COLO668 (cell line): ENCODE results near the gene NEFH.

Experiments used
- DNase-seq: peaks from one replicate; lab custom pipeline; 2025; ENCODE audit not compliant: unreplicated experiment; lab: John Stamatoyannopoulos, UW

The NEFH gene

GRCh38 chr22:29493636-29494035 is 13.6 kb downstream of the NEFH start:
- no peak for DNase-seq

- DNase-seq: no peak
Measured at GRCh38 chr22:29499852-29500251, 19.8 kb downstream of the NEFH start.

GRCh38 chr22:29503811-29504372 is 23.9 kb downstream of the NEFH start:
- DNase-seq: no peak

- DNase-seq: no peak
Measured at GRCh38 chr22:29509298-29509697, 29.3 kb downstream of the NEFH start.

GRCh38 chr22:29509815-29510214 is 29.8 kb downstream of the NEFH start:
- no peak for DNase-seq

- DNase-seq: no peak
Measured at GRCh38 chr22:29510542-29510941, 30.5 kb downstream of the NEFH start.

GRCh38 chr22:29511126-29511862 is 31.3 kb downstream of the NEFH start:
- no peak for DNase-seq

- no peak for DNase-seq
Measured at GRCh38 chr22:29512031-29512430, 32.0 kb downstream of the NEFH start.

- DNase-seq: no peak
Measured at GRCh38 chr22:29517215-29517908, 37.3 kb downstream of the NEFH start.

GRCh38 chr22:29518427-29518826 is 38.4 kb downstream of the NEFH start:
- no peak for DNase-seq

- no peak for DNase-seq
Measured at GRCh38 chr22:29519996-29520395, 40.0 kb downstream of the NEFH start.

- no peak for DNase-seq
Measured at GRCh38 chr22:29520851-29521250, 40.8 kb downstream of the NEFH start.

- DNase-seq: no peak
Measured at GRCh38 chr22:29521526-29521925, 41.5 kb downstream of the NEFH start.

- no peak for DNase-seq
Measured at GRCh38 chr22:29523761-29524160, 43.7 kb downstream of the NEFH start.

GRCh38 chr22:29524442-29525191 is 44.6 kb downstream of the NEFH start:
- peak; percentile 16 for DNase-seq

- no peak for DNase-seq
Measured at GRCh38 chr22:29528144-29528543, 48.1 kb downstream of the NEFH start.

GRCh38 chr22:29530716-29531115 is 50.7 kb downstream of the NEFH start:
- no peak for DNase-seq

GRCh38 chr22:29531419-29531818 is 51.4 kb downstream of the NEFH start:
- DNase-seq: no peak

GRCh38 chr22:29536411-29536810 is 56.4 kb downstream of the NEFH start:
- DNase-seq: no peak

- DNase-seq: no peak
Measured at GRCh38 chr22:29539105-29539504, 59.1 kb downstream of the NEFH start.
